GM19239 (cell line): Measurements from ENCODE around the gene ADH7.
"Not testable (repeated sequence)": the region's sequence is repeated elsewhere in the genome, so short reads cannot be mapped to it uniquely, and the experiment has no call there.

Experiments
- DNase-seq: peaks from one replicate; pipeline ENCODE4 v3.0.0; 2011; ENCODE audit warnings: low spot score; ENCODE audit not compliant: insufficient read length
- FAIRE-seq: peaks from 2 replicates; lab custom pipeline; 2011; peaks lifted over from hg19 to GRCh38; lab: Jason Lieb, UNC

The ADH7 gene

DNA sequence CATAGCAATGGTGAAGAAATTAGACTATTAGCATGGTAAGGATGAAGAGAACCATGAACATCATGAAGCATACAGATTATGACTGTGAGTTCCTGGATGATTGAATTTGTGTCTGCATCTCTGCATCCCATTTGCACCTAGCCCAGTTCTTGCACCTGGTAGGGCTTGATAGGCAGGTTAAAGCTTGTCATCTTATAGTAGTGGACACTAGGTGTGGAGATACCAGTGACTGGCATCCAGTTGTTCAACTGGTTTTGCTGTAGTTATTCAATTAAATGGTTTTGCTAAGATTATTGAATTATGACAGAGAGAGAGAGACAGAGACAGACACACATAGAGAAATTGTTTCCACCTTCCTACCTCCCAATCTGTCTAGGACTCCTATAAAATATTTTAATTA, 5.0 kb downstream of the ADH7 start:
- DNase-seq (no peak), FAIRE-seq (no peak)

DNA sequence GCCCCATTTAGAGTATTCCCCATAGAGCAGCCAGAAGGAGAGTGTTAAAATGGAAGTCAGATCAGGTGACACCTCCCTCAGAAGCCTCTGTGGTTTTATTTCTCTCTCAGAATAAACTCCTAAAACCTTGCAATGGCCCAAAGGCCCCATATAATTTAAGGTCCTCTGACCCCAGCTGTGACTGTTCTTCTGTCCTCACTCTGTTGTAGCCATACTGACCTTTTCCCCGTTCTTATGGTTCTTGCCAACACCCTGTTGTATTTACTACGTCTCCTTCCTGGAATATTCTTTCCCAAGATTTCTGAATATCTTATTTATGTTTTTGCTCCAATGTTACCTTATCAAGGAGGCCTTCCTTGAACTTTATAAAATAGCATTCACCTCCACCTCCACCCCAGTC, 18.0 kb downstream of the ADH7 start:
- FAIRE-seq (no peak), DNase-seq (no peak)

DNA sequence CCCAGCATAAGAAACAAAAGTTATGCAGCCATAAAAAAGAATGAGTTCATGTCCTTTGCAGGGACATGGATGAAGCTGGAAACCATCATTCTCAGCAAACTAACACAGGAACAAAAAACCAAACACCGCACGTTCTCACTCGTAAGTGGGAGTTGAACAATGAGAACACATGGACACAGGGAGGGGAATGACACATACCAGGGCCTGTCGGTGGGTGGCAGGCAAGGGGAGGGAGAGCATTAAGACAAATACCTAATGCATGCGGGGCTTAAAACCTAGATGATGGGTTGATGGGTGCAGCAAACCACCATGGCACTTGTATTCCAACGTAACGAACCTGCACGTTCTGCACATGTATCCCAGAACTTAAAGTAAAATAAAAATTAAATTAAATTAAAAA, 19.4 kb downstream of the ADH7 start:
- DNase-seq, result not testable (repeated sequence)

DNA sequence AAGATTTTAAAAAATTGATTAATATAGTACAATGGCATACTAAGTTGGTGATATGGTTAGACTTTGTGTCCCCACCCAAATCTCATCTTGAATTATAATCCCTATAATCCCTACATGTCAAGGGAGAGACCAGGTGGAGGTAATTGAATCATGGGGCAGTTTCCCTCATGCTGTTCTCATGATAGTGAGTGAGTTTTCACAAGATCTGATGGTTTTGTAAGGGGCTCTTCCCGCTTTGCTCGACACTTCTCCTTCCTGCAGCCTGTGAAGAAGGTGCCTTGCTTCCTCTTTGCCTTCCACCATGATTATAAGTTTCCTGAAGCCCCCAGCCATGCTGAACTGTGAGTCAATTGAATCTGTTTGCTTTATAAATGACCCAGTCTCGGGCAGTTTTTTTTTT, 20.2 kb downstream of the ADH7 start:
- DNase-seq, FAIRE-seq: not testable (repeated sequence)

More for the DNA sequence above, 19.4 kb downstream of the ADH7 start:
- not testable (repeated sequence) for FAIRE-seq

DNA sequence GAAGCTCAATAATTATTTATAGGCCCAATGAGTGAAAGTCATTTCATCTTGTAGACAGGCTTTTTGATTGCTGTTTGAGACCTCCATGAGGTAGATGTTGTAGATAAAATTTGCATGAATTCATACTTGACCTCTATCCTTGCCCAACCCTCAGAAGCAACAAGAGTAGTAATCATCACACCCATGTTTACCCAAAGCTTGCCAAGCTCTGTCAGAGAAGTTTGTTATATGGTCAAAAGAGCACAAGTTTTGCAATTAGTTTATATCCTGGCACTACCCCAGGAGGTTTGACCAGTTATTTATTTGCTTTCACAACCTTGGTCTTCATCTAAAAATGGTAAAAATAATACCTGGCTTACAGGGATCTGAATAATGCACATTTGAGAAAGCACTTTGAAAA, 20.7 kb downstream of the ADH7 start:
- no peak for DNase-seq
- FAIRE-seq, result no peak

DNA sequence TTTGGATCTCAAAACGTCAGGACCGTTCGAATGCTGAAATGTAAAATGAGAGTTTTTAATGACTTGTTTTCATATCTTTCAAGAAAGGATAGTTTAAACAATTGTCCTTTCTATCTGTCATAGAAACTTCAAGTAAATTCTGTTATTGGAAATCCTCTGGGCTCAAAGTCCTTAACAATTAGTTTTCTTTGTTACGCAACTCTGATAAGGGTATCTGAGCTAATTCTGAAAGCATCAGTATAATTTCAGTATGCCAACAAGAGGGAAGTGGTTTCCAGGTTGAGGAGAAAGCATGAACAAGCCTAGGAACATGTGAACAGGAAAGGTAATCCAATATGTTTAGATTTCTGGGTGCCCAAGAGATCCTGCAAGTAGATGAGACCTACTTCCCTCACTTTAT, 22.0 kb downstream of the ADH7 start:
- no peak for FAIRE-seq
- DNase-seq, result no peak

DNA sequence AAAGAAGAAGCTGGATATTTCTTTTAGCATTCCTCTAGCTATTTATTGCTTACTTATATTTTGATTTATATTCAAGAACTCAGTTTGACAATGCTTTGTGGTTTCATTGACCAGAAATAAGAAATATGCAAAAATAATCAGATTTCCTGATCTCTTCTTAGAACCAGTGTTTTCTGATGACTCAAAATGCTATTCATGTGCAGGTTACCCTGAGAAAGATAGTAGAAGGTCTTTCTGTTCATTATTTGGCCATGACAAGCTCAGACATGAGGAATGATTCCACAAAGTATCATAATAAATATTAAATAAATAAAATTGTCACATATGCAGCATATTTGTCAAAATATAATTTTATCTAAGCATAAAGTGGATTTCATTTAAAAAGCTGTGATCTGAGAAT, 24.1 kb downstream of the ADH7 start:
- DNase-seq (no peak), FAIRE-seq (no peak)

DNA sequence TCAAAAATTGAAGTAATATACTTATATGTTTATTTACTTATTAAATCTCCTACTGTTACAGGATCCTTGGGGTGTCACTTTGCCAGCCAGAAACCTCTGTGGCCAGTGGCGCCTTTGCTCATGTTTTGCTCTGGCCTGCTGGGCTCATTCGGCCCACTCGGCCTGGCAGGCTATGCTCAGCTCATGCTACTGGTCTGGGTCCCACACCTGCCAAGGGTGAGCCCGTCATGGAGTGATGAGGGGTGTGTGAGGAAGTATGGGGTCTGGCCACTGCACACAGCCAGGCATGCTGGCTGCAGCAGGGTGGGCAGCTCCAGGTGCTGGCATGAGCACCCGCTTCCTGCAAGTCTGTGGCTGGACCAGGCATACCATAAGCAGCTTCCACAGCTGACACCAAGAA, 25.1 kb downstream of the ADH7 start:
- FAIRE-seq (no peak), DNase-seq (no peak)

DNA sequence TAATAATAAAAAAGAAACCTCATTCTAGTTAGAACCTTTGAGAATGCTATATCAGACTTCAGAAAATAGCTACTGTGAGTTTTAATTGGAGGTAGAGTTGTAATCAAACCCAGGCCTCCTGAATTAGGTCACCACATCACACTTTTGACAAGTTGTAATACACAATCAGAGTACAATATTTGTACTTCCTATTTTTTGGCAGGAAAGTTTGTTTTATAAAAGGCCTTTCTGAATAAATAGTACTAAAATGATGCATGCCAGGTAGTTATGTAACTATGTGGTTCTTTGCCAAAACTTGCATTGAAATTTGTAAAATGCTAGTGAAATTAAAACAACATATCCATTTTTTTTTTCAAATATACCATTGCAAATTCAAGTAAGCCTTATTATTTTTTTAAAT, 26.8 kb downstream of the ADH7 start:
- FAIRE-seq, result no peak
- no peak for DNase-seq

DNA sequence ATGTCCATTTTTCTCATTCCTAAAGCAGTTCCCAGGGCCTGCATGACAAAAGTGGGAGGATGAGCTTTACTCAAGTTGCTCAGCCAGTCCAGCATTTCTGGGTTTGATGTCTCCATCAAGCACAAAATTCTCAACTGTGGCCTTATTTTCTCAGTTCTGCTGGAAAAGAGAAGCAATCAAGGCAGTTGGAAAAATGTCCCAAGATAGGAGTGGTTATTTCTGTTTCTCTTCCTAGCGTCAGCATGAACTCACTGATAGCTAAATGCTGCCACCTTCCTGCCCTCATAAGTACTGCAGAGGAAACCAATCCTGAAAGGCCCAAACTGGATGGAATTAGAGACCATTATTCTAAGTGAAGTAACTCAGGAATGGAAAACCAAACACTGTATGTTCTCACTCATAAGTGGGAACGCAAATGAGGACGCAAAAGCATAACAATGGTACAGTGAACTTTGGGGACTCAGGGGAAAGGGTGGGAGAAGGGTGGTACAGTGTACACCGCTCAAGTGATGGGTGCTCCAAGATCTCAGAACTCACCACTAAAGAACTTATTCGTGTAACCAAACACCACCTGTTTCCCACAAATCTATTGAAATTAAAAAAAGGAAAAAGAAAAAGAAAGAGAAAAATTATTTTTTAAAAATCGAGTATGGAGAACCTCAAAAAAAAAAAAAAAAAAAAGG, 29.6 kb downstream of the ADH7 start:
- FAIRE-seq, result peak; percentile 92
- DNase-seq, result no peak

DNA sequence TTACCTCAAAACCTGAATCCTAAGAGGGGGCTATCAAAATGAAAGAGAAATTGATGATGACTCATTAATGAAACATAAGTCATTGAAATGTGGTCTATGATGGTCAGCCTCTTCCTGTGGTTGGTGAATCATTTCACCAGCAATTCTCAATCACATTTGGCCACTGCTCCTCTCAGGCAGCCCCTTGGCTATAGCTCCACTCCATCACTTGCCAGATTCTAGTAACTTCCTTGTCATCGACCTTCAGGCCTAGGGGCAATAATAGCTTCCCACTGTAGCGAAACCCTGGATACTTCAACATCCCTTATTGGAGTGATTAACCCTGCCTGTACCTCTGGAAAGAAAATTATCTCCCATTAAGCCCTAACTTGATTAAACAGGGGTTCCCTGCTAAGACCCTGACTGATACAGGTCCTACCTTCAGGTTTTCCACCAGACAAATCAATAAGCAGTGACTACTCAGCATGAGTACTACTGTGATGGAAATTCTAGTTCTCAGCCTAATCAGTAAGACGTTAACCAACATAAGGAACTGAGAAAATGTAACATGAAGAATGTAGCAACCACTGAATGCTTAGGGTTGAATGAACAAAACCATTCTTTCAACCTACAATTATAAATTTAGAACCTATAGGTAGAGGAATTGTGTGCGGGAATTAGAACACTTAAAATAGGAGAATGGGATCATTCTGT, 30.4 kb downstream of the ADH7 start:
- FAIRE-seq, result peak; percentile 99
- DNase-seq, result peak; percentile 22

DNA sequence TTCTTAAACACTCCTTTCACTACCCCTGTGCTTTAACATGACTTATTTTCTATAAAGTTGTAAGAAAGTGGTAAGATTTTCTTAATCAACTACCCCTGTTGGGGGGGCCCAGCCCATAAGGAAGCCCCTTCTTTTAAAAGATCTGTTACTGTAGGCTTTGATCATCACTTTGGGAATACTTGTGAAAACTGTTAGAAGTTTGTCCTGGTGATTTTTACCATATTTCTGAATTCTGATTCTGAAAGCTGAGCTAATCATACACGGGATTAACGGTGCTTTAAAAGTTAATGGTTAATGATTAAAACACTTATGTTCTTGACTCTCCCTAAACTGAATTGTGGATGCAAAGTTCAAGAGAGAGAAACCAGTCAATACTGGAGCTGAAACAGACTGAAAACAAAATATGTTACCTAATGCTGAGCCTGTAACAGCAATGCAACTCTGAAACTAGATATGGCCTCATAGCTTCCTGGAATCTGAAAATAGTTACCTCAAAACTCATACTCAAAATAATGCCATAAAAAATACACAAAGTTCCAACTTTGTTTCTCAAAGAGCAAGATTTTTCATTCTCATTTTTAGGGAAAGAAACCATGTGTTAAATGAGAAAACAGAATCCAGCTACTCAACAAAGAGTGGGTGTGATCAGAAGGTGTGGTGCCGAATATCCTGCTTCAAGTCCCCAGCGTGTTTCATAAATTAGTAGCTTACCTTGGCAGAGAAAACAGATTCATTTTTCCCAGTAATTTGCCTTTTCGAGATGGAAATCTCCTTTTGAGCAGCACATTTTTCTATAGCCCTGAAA, 31.6 kb downstream of the ADH7 start:
- FAIRE-seq (peak; percentile 98), DNase-seq (peak; percentile 21)

DNA sequence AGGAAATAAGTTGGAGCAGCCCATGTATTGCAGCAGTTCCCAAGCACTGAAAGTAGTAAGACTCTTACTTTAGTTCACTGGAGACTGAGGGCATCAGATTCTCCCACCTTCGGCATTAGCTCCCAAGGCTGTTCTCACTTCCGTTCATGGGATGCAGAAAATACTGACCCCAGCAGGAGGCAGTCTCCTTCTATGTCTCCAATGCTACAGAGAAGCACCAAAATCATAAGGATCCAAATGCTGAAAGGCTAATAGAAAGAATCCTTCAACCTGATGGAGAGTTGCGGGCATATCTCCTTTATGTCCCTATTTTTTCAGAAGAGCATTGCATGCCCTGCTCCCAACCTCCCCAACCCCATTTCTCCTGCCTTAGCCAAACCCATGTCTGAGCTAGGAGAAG, 32.4 kb downstream of the ADH7 start:
- no peak for DNase-seq
- FAIRE-seq, result no peak

DNA sequence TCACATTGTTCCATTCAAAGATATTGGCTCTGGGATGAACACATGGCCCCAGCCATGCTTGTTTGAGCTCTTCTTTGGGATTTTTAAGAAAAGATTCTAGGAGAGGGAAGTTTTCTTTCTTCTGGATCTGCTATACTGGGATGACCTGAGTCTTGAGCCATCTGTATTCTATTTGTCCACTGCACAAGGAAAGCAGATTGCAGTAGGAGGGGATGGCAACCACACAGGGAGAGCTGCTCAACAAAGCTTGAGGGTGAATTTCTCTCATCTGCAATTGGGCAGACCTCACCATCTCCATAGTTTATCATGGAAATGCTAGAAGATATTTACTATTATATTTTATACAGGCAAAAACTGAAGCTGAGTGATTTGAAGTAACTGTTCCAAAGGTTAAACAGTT, 34.3 kb downstream of the ADH7 start:
- FAIRE-seq (no peak), DNase-seq (no peak)

DNA sequence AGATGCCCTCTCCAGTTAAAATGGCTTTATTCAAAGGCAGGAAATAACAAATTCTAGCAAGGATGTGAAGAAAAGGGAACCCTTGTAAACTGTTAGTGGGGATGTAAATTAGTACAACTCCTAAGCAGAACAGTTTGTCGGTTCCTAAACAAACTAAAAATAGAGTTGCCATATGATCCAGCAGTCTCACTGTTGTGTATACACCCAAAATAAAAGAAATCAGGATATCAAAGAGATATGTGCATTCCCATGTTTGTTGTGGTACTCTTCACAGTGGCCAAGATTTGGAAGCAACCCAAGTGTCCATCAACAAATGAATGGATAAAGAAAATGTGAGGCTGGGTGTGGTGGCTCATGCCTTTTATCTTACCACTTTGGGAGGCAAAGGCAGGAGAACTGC, 36.1 kb downstream of the ADH7 start:
- DNase-seq (no peak), FAIRE-seq (no peak)

DNA sequence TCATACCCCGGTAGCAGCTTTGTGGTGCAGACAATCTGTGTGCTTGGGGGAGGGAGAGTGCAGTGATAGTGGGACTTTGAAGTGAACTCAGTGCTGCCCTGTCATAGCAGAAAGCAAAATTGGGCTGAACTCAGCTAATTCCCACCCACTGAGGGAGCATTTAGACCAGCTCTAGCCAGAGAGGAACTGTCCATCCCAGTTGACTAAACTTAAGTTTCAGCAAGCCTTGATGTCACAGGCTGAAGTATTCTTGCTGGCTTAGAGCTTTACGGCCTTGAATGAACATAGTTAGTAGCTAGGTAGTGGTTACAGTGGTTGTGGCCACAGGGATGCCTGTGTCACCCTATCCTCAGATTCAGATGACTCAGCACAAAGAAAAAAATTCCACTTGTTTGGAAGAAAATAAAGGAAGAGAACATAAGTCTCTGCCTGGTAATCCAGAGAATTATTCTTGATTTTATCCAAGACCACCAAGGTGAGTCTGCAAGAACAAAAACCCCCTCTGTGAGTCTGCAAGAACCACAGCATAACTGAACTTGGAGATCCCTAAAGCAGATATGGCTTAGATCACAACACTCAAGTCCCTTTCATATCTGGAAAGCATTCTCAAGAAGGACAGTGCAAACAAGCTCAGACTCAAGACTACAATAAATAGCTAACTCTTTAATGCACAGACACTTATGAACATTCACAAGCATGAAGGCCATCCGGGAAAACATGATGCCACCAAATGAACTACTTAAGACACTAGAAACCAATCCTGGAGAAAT, 39.4 kb downstream of the ADH7 start:
- no peak for DNase-seq
- FAIRE-seq, result no peak

DNA sequence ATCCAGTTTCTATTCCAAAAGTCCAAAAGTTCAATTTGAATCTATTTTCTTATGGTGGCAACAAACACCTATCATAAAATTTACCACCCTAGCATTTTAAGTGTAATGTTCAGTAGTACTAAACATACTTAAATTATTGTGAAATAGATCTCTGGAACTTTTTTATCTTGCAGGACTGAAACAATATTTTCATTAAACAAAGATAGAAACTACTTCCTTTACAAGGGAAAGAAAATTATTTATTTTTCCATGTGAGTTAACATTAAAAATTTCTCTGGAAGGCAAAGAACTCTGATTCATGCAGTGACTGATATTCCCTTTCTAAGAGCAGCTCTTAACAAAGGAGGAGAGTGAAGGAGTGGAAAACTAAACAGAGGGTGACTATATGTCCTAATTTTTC, 40.2 kb downstream of the ADH7 start:
- FAIRE-seq, result peak; percentile 18
- DNase-seq, result no peak

DNA sequence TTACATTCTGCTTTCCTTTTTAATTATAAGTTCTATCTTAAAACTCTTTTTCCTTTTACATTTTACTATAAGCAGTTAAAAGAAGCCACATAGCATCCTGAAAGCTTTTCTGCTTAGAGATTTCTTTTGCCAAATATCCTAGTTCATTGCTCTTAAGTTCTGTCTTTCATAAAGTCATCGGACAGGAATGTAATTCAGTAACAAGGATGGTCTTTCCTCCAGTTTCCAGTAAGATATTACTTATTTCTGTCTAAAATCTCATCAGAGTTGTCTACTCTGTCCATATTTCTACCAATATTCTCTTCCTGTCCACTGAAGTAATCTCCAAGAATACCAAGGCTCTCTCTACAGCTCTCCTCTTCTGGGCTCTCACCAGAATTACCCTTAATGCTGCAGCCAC, 45.1 kb downstream of the ADH7 start:
- FAIRE-seq (no peak), DNase-seq (no peak)

DNA sequence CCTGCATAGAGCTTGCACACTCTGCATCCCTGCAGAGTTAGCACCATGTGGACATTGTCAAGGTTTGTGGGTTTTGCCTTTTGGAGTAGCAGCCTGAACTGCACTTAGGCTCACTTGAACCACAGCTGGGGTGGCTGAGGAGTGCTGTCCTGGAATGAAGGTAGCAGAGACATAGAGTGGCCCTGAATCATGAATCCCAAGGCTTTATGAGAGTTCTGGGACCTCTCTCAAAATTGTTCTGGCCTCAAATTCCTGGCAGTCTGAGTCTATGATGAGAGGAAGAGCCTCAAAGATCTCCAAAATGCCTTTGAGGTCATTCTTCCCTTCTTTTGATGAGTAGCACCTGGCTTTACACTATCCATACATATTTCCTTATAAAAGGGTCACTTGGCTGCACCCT, 45.5 kb downstream of the ADH7 start:
- DNase-seq, result no peak
- no peak for FAIRE-seq

DNA sequence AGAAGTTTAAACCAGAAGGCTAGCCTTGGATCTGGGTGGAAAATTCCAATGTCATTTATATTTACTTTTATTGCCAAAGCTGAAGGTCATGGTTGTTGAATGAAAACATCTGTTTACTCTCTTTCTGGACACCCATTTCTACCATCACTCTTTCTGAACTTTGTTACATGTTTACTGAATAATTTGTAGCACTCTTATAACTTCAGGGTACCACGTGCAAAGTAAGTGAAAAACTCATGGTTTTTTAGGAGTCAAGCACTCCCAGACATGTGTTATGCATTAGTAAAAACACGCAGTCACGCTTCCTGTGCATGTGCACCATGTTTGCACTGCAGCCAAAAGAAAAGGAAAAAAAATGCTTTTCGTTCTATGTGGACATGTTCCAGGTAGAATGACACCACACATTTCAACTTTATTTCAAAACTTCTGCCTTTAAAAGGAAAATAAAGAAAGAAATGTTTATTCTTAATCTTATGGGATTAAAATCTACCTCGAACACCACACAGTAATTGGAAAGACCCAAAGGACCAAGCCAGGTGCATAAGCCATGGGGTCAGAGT, 51.2 kb downstream of the ADH7 start:
- DNase-seq, result no peak
- no peak for FAIRE-seq
